ENCODE results near the gene ZNF829. TPM values are rescaled to one million over a fixed set of nuclear protein-coding genes. Genes with fewer than 3 reads are reported as not detected.
A peak's percentile ranks its signal among the peaks of the same experiment; 100 is the strongest.

Gene ZNF829
- total RNA-seq, result 1 to 10 TPM; 3.3 to 6.8 TPM

DNA sequence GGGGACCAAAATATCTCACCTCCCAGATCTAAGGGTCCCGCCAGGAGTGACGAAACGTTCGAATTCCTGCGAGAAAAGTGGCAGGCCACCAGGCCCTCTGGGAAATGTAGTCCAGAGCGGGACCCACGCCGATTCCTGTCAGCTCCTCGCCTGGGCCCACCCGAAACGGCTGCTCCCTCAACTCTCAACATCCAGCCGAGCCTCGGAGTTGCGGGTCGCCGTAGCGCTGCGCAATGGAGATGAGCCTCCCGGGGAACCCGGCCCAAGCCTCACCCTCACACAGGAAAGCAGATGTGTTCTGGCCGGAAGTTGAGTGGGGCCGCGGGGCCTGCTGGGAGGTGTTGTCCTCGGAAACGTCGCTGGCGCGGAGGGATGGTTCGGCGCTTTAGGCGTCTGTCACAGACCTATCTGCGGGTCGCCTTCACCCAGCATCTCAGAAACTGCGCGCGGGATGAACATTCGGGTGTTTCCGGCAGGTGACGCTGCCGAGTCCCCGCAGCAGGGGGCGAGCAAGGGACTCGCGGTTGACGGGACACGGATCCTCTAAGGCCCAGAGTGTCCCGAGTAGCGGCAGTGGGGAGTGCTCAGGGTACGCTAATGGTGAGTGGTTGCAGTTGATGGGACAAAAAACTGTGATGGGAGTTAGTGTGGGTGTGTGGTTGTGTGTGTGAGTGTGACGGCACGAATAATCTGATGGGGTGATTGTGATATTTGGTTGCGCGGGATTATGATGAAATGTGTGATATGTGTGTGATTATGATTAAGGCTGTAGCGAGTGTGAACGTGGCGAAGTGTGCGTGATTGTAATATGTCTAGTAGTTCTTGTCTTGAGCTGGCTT, at the start of gene ZNF829, which contains the start of gene ZNF568:
Gene ZNF829, minus strand, starts transcription at position 300 of the 839 bp plus-strand sequence. CDS start 1,124 bp downstream, outside the sequence.
Gene ZNF568, plus strand, starts transcription at position 341 of the 839 bp plus-strand sequence. CDS start 6,439 bp downstream, outside the sequence.
- Mint-ChIP-seq H3K27ac (peak within 1 kb of the TSS; percentile 91), H3K36me3 (peaks cover 47% of the 10 kb centered on the region), H3K9me3 (peaks cover 3% of the 10 kb centered on the region), H3K4me3 (peak within 1 kb of the TSS; percentile 96), H3K27me3 (no peaks in the 10 kb centered on the region), H3K4me1 (ENCODE audit: low read depth in 2 of 2) (peaks cover 28 to 34% of the 10 kb centered on the region in 2 donors)
- ATAC-seq, result peak; percentile 99
- DNase-seq (ENCODE audit: low spot score), result peak; percentile 93

DNA sequence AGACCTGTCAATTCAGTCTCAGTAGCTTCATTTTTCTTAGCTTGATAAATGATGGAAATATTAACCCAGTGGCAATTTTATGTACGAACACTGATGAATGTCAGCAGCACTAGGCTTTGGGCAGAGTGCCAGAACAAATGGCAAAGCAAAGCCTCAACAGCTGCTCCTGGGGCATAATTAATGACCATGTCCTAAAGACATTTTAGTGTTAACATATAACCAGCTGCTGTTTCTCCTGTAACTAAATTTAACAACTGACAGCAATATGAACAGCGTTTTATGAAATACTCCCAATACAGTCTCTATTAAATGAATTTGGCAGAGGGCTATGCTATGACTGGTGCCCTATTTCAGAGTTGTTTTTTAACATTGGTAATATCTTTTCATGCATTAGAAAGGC, 47.2 kb upstream of the ZNF829 start:
- Mint-ChIP-seq H3K27me3 (no peaks in the 10 kb centered on the region), H3K4me1 (ENCODE audit: low read depth in 2 of 2) (no peaks in the 10 kb centered on the region), H3K9me3 (peaks cover 14% of the 10 kb centered on the region), H3K4me3 (no peak overlapping the region), H3K27ac (no peak overlapping the region), H3K36me3 (peaks cover 24% of the 10 kb centered on the region)
- no peak for DNase-seq (ENCODE audit: low spot score)
- ATAC-seq, result no peak

DNA sequence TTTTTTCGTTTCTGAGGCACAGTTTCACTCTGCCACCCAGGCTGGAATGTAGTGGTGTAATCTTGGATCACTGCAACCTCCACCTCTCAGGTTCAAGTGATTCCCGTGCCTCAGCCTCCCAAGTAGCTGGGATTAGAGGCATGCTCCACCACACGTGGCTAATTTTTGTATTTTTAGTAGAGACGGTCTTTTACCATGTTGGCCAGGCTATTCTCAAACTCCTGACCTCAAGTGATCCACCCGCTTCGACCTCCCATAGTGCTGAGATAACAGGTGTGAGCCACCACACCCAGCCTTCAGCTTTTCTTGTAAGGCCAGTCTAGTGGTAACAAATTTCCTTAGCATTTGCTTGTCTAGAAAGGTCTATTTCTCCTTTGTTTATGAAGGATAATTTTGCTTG, 46.3 kb upstream of the ZNF829 start:
- Mint-ChIP-seq H3K36me3 (peaks cover 29% of the 10 kb centered on the region), H3K9me3 (peaks cover 16% of the 10 kb centered on the region), H3K4me1 (ENCODE audit: low read depth in 2 of 2) (no peaks in the 10 kb centered on the region), H3K27ac (no peak overlapping the region), H3K4me3 (no peak overlapping the region), H3K27me3 (no peaks in the 10 kb centered on the region)
- no peak for ATAC-seq
- DNase-seq (ENCODE audit: low spot score), result no peak

DNA sequence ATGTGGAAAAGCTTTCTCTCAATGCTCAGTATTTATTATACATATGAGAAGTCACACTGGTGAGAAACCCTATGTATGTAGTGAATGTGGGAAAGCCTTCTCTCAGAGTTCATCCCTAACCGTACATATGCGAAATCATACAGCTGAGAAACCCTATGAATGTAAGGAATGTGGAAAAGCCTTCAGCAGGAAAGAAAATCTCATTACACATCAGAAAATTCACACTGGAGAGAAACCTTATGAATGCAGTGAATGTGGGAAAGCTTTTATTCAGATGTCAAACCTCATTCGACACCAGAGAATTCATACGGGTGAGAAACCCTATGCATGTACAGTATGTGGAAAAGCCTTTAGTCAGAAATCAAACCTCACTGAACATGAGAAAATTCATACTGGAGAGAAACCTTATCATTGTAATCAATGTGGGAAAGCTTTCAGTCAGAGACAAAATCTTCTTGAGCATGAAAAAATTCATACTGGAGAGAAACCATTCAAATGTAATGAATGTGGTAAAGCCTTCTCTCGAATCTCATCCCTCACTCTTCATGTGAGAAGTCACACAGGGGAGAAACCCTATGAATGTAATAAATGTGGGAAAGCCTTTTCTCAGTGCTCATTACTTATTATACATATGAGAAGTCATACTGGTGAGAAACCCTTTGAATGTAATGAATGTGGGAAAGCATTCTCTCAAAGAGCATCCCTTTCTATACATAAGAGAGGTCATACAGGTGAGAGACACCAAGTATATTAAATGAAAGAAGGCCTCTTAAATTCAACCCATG, 34.4 kb upstream of the ZNF829 start:
- H3K4me1 Mint-ChIP-seq (ENCODE audit: low read depth in 2 of 2), result no peaks in the 10 kb centered on the region
- H3K27ac Mint-ChIP-seq, result no peak overlapping the region
- no peak for DNase-seq (ENCODE audit: low spot score)
- H3K36me3 Mint-ChIP-seq, result peaks cover 48% of the 10 kb centered on the region
- ATAC-seq, result no peak
- H3K27me3 Mint-ChIP-seq, result no peaks in the 10 kb centered on the region
- H3K4me3 Mint-ChIP-seq, result no peak overlapping the region
- H3K9me3 Mint-ChIP-seq, result peaks cover 15% of the 10 kb centered on the region

DNA sequence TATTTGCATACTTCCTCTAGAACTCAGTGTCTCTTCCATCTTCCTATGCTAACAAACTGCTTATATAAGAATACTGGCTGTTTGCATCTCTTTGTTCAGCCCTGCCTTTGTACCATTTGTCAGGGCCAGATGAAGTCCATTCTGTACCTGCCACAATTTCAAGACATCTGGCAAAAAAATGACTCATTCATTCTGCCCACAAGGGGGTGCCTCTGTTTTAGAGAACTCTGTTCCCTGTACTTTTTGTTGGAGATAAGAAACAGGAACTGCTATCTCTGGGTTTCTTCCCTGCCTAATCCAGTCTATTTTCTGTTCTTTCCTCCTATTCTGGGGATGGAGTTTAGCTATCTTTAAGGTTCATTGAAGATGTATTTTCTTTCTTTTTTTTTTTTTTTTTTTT, 23.1 kb upstream of the ZNF829 start:
- no peak for ATAC-seq
- DNase-seq (ENCODE audit: low spot score), result no peak
- H3K27me3 Mint-ChIP-seq, result no peaks in the 10 kb centered on the region
- peaks cover 55% of the 10 kb centered on the region for H3K36me3 Mint-ChIP-seq
- peaks cover 0 to 9% of the 10 kb centered on the region in 2 donors for H3K4me1 Mint-ChIP-seq (ENCODE audit: low read depth in 2 of 2)
- H3K9me3 Mint-ChIP-seq, result peaks cover 6% of the 10 kb centered on the region
- H3K4me3 Mint-ChIP-seq, result no peak overlapping the region
- no peak overlapping the region for H3K27ac Mint-ChIP-seq

DNA sequence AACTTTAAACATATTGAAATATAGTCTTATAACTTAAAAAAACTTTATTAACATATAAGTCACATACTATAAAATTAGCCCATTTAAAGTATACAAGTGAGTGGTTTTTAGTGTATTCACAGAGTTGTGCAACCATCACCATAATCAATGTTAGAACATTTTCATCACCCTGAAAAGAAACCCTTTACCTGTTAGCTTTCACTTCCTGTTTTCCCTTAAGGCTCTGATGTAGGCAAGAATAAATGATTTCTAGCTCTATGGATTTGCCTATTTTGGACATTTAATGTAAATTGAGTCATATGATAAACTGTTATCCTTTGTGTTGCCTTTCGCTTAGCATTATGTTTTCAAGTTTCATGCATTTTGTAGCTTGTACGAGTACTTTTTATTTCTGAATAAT, 15.6 kb upstream of the ZNF829 start:
- Mint-ChIP-seq H3K4me1 (ENCODE audit: low read depth in 2 of 2) (no peaks in the 10 kb centered on the region), H3K27me3 (no peaks in the 10 kb centered on the region), H3K9me3 (peaks cover 4% of the 10 kb centered on the region), H3K27ac (no peak overlapping the region), H3K36me3 (peaks cover 28% of the 10 kb centered on the region), H3K4me3 (no peak overlapping the region)
- DNase-seq (ENCODE audit: low spot score) (no peak), ATAC-seq (no peak)

DNA sequence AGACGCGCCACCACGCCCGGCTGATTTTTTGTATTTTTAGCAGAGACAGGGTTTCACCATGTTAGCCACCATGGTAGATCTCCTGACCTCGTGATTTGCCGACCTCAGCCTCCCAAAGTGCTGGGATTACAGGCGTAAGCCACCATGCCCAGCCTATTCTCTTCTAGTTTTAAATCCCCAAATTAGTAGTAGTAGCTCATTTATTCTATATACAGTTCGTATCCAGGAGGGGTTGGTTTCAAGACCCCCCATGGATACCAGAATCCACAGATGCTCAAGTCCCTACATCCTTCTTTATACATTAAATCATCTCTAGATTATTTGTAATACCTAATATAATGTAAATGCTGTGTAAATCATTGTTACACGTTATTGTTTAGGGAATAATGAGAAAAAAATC, 2.0 kb upstream of the ZNF829 start:
- peaks cover 54% of the 10 kb centered on the region for H3K36me3 Mint-ChIP-seq
- peaks cover 28 to 34% of the 10 kb centered on the region in 2 donors for H3K4me1 Mint-ChIP-seq (ENCODE audit: low read depth in 2 of 2)
- H3K4me3 Mint-ChIP-seq, result peak overlapping the region; percentile 35
- peaks cover 3% of the 10 kb centered on the region for H3K9me3 Mint-ChIP-seq
- H3K27ac Mint-ChIP-seq, result peak overlapping the region; percentile 91
- ATAC-seq (no peak), DNase-seq (ENCODE audit: low spot score) (no peak)
- H3K27me3 Mint-ChIP-seq, result no peaks in the 10 kb centered on the region

- peaks cover 3% of the 10 kb centered on the region for H3K9me3 Mint-ChIP-seq
- H3K4me1 Mint-ChIP-seq (ENCODE audit: low read depth in 2 of 2), result peaks cover 28 to 34% of the 10 kb centered on the region in 2 donors
- DNase-seq (ENCODE audit: low spot score) (no peak), ATAC-seq (no peak)
- H3K36me3 Mint-ChIP-seq, result peaks cover 47% of the 10 kb centered on the region
- peak overlapping the region; percentile 91 for H3K27ac Mint-ChIP-seq
- no peaks in the 10 kb centered on the region for H3K27me3 Mint-ChIP-seq
- peak overlapping the region; percentile 96 for H3K4me3 Mint-ChIP-seq
These were observed 900 bp upstream of the ZNF829 start for GRCh38 chr19:36916991-36917390.

DNA sequence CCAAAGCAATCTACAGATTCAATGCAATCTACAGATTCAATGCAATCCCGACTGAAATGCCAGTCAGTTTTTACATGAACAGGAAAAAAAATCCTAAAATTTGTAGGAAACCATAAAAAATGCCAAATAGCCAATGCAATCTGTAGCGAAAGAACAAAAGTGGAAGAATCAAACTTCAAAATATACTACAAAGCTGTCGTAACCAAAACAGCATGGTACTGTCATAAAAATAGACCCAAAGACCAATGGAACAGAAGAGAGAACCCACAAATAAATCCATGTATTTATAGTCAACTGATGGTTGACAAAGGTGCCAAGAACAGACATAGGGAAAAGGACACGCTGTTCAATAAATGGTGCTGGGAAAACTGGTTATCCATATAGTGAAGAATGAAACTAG, 17.7 kb downstream of the ZNF829 start:
- H3K9me3 Mint-ChIP-seq, result peaks cover 38% of the 10 kb centered on the region

GRCh38 chr19:36894849-36895383, 21.2 kb downstream of the ZNF829 start:
- no peak for ATAC-seq
- no peak for DNase-seq (ENCODE audit: low spot score)
- H3K36me3 Mint-ChIP-seq, result peaks cover 88% of the 10 kb centered on the region
- H3K9me3 Mint-ChIP-seq, result peaks cover 46% of the 10 kb centered on the region
- no peaks in the 10 kb centered on the region for H3K4me1 Mint-ChIP-seq (ENCODE audit: low read depth in 2 of 2)
- H3K27me3 Mint-ChIP-seq, result no peaks in the 10 kb centered on the region
- no peak overlapping the region for H3K27ac Mint-ChIP-seq
- no peak overlapping the region for H3K4me3 Mint-ChIP-seq

More for the DNA sequence above, 17.7 kb downstream of the ZNF829 start:
- Mint-ChIP-seq H3K4me3 (no peak overlapping the region), H3K4me1 (ENCODE audit: low read depth in 2 of 2) (no peaks in the 10 kb centered on the region), H3K36me3 (peaks cover 79% of the 10 kb centered on the region), H3K27me3 (no peaks in the 10 kb centered on the region), H3K27ac (no peak overlapping the region)
- ATAC-seq (no peak), DNase-seq (ENCODE audit: low spot score) (no peak)

- Mint-ChIP-seq H3K36me3 (peaks cover 78% of the 10 kb centered on the region), H3K27ac (no peak overlapping the region), H3K27me3 (no peaks in the 10 kb centered on the region), H3K4me3 (no peak overlapping the region), H3K4me1 (ENCODE audit: low read depth in 2 of 2) (no peaks in the 10 kb centered on the region), H3K9me3 (peaks cover 42% of the 10 kb centered on the region)
- ATAC-seq, result no peak
- DNase-seq (ENCODE audit: low spot score), result no peak
These were observed 24.2 kb downstream of the ZNF829 start for GRCh38 chr19:36891768-36892357.

- H3K9me3 Mint-ChIP-seq, result peaks cover 24% of the 10 kb centered on the region
- peaks cover 62% of the 10 kb centered on the region for H3K36me3 Mint-ChIP-seq
- no peaks in the 10 kb centered on the region for H3K27me3 Mint-ChIP-seq
- no peak for DNase-seq (ENCODE audit: low spot score)
- H3K4me1 Mint-ChIP-seq (ENCODE audit: low read depth in 2 of 2), result peaks cover 0 to 2% of the 10 kb centered on the region in 2 donors
- no peak overlapping the region for H3K27ac Mint-ChIP-seq
- H3K4me3 Mint-ChIP-seq, result no peak overlapping the region
- ATAC-seq, result no peak
These were observed 38.8 kb downstream of the ZNF829 start for GRCh38 chr19:36876993-36877938.

- Mint-ChIP-seq H3K4me3 (no peak overlapping the region), H3K4me1 (ENCODE audit: low read depth in 2 of 2) (peaks cover 6 to 7% of the 10 kb centered on the region in 2 donors), H3K27me3 (no peaks in the 10 kb centered on the region), H3K36me3 (peaks cover 26% of the 10 kb centered on the region), H3K27ac (no peak overlapping the region), H3K9me3 (peaks cover 8% of the 10 kb centered on the region)
- ATAC-seq (no peak), DNase-seq (ENCODE audit: low spot score) (no peak)
These were observed 64.2 kb downstream of the ZNF829 start for GRCh38 chr19:36851898-36852297.

Data from natural killer cell treated with Interleukin-12 subunit alpha and Interleukin-12 subunit beta and Interleukin-15 and Interleukin-18, amount 100 ng/mL, for 72 hours (primary cell).